Activated CD8-positive, alpha-beta memory T cell treated with anti-CD3 and anti-CD28 coated beads, Interleukin-2, amount 50 U/mL, for 48 hours (primary cell): ENCODE data around the gene LOXHD1.

ENCODE experiments used
- DNase-seq: peaks from one replicate; pipeline ENCODE4 v3.0.0-alpha.2; 2020

The LOXHD1 gene

GRCh38 chr18:46474487-46475389 lies 182.3 kb downstream of the LOXHD1 start:
- DNase-seq: no peak

GRCh38 chr18:46471809-46472498 lies 185.1 kb downstream of the LOXHD1 start:
- DNase-seq: no peak

- DNase-seq: no peak
These were observed 186.3 kb downstream of the LOXHD1 start for GRCh38 chr18:46470714-46471113.

GRCh38 chr18:46469186-46469915 lies 187.7 kb downstream of the LOXHD1 start:
- no peak for DNase-seq

DNA sequence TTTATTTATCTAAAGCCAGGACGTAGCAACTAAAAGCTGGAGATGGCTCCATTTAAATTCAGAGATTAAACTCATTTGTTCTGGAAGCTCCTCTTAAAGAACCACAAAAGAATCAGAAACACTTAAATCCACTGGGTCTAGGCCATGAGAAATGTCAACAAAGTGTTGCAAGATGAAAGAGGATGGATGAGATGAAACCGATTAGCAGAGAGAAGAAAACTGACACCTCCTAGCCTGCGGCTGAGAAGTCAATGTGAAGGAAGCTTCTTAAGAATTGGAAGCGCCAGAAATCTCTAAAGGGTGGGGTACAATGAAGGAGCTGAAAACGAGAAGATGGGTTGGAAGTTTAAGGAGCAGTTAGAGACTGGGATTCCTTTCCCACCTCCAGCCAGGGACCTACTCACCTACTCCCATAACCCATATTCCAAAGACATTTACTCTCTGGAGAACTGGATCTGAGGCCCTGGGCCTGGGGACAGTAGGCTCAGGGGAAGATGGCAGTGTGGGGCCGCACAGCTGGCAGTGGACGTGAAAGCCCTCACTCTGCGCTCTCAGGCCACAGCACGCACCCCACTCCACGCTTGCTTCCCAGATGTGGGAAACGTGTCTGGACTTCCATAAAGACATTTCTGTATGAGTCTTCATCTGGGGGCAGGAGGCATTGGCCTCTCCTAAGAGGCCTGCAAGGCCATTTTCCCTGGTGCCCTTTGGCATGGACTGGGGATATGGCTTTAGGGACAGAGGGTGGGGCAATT lies 188.4 kb downstream of the LOXHD1 start:
- DNase-seq: no peak

GRCh38 chr18:46466234-46467160 lies 190.5 kb downstream of the LOXHD1 start:
- DNase-seq: no peak

DNA sequence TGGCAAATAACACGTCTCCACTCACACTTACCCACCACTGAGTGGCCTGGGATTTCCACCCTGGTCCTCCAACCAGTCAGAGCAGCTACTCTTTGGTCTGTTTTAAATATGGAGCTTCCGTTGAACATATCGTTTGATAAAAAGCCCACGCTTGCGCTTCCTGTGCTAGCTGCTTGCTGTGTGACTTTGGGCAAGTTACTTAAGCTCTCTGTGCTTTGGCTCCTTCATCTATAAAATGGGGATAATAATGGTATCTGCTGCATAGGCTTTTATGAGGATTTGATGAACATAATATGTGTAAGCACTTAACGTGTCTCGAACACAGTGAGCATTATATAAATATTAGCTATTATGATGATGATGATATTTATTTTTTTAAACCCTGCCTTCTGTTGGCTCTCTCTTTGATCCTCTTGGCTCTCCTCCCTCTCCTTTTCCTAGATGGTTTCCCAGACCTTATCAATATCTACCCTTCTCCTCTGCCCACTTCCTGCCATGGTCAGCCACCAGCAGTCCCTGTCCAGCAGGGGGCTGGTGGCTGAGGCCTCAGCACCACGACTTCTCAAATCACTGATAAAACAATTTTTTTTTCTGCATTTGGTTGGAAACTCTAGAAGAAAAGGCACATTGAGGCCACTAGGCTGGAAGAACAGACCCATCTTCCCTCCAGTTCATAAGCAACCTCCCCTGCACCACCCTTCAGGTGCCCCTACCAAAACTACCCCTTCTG lies 191.9 kb downstream of the LOXHD1 start:
- DNase-seq: no peak

DNA sequence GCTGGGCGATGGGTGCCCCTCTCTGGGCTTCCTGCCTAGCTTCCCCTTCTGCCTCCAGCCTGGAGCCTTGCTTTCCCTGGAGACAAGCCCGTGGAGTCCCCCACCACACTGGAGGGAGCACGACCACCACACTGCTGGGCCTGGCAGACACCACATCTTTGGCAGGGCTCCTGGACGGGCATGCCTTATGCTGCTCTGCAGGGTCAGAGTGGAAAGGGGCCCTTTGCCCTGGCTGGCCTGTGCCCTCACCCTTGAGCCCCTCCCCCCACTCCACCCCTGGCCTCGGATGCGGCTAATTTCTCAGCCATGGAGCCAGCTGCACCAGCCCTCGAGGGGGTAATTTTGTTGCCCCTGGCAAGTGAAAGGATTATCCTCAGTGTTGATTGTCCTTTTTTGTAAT lies 194.5 kb downstream of the LOXHD1 start:
- DNase-seq: no peak

DNA sequence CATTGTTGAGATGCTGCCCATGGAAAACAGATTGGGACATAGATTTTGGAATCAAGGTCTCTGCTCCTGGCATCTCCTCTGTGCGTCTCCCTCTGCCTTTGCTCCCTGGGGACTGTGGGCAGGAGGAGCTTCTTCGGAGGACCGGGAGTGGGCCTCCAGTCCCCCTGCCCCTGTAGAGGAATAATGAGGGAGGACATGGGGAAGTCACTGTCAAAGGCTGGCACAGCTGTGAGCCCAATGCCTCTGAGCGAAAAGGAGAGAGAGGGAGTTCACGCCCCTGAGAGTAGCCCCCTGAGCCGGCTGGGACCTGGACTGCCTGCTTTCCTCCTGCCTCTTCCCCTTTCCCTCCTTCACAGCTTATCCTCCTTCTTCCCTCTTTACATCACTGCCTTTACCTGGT lies 195.0 kb downstream of the LOXHD1 start:
- DNase-seq: no peak

- DNase-seq: no peak
These were observed 196.3 kb downstream of the LOXHD1 start for GRCh38 chr18:46460754-46461153.

DNA sequence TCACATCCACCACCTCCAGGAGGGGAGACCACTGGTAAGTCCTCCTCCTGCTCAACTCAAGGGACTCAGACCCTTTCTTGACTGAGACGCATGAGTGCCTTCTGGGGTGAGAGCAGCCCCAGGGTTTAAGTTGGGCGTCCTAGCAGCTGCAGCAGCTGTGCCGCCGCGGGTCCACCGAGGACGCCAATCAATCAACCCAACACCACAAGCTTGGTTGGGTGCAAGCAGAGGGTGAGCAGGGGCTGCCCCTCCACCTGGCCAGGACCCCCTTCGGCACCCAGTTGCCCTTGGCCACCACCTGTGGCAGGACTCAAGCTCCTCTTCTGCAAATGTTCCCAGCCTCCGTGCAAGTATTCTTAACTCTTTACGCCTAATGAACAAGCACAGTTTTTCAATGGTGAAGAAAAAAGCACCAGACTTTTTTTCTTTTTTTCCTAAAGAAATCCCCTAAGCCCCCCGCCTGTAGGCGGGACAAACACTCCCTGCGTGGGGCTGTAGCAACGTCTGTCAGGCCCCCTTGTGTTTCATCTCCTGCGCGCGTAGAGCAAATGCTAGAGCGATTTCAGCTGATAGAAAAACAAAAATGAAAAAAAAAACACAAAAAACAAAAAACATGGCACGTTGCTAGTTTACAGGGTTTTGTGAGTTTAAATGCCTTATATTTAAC lies 197.1 kb downstream of the LOXHD1 start:
- DNase-seq: no peak

DNA sequence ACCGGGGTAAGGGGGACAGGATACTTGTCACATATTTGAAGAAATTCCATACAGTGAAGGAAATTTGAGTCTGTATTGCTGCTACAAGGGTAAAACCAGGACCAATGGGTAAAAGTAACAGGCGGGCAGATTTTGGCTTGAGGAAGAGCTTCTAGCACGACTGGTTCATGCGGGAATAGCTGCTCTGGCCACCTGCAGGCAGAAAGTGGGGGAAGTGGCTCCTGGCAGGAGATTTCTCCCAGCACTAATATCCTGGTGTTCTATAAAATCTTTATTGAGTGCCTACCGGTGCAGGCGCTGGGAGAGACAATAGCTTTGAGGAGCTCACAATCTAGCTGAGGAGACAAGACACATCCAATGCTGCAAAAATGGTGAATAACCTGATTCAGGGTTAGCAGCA lies 198.5 kb downstream of the LOXHD1 start:
- DNase-seq: no peak

- no peak for DNase-seq
These were observed 200.3 kb downstream of the LOXHD1 start for GRCh38 chr18:46456691-46457090.

DNA sequence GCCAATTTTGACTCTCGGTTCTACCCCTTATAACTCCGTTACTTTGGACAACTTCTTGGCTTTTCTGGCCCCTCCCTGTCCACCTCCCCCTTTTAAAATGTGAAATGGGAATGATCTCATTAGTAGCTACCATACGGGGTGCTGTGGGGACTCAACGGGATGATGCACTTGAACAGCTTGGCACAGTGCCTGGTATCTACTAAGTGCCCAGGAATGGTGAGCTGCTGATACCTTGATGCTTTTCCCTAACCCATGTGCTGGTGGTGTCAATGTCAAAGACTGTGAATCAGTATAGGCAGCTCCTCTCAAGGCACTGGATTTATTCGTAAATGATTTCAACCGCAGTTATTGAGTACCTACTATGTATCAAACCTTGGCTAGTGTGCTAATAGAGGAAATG lies 204.2 kb downstream of the LOXHD1 start:
- DNase-seq: no peak

- DNase-seq: no peak
These were observed 207.5 kb downstream of the LOXHD1 start for GRCh38 chr18:46449499-46449898.

GRCh38 chr18:46449033-46449432 lies 208.0 kb downstream of the LOXHD1 start:
- no peak for DNase-seq

GRCh38 chr18:46448347-46448746 lies 208.7 kb downstream of the LOXHD1 start:
- DNase-seq: no peak

GRCh38 chr18:46447792-46448191 lies 209.2 kb downstream of the LOXHD1 start:
- no peak for DNase-seq

- no peak for DNase-seq
These were observed 209.7 kb downstream of the LOXHD1 start for GRCh38 chr18:46447323-46447722.
